Renal cortical epithelial cell (primary cell): ENCODE results near the gene TEX54. TPM values are rescaled to one million over a fixed set of nuclear protein-coding genes. Genes with fewer than 3 reads are reported as not detected.

Experiments
- DNase-seq: peaks from one replicate; pipeline ENCODE4 v3.0.0-alpha.2; 2011; ENCODE audit warnings: low read depth
- total RNA-seq: library from RNA; depleted of rRNA; stranded (reverse); fragments of >200 nt; gene quantifications from 2 replicates; pipeline ENCODE4 v1.2.3, GENCODE V29; 2014

TEX54 gene
- total RNA-seq, 1 donor from 2014 or later, result not detected

- no peak for DNase-seq
Observed at GRCh38 chr11:62788991-62789390, 43.6 kb downstream of the TEX54 start.

- DNase-seq, result peak; percentile 94
Observed at GRCh38 chr11:62787005-62787759, 45.5 kb downstream of the TEX54 start, which contains the start of gene TMEM179B. Gene TMEM179B (plus strand): TSS chr11:62787402. CDS start chr11:62787432, 30 bp downstream.

GRCh38 chr11:62786318-62787004 lies 46.2 kb downstream of the TEX54 start:
- peak; percentile 40 for DNase-seq

GRCh38 chr11:62782753-62783152 lies 49.9 kb downstream of the TEX54 start:
- no peak for DNase-seq

Other genes with a start within 250 kb of the TEX54 start
- 5.9 and 12.7 TPM in 2 replicates for gene TUT1, start 241.3 kb downstream of the TEX54 start, total RNA-seq
- gene MTA2, start 231.0 kb downstream of the TEX54 start, total RNA-seq, result 121 and 212 TPM in 2 replicates
- gene EML3, start 220.1 kb downstream of the TEX54 start, total RNA-seq, result 14.9 and 29.7 TPM in 2 replicates
- gene ROM1, start 219.6 kb downstream of the TEX54 start, total RNA-seq, result 0.87 and 2.5 TPM in 2 replicates
- gene B3GAT3, start 210.9 kb downstream of the TEX54 start, total RNA-seq, result 37.2 and 39.6 TPM in 2 replicates
- gene GANAB, start 186.2 kb downstream of the TEX54 start, total RNA-seq, result 146 and 347 TPM in 2 replicates
- 28.1 and 33.8 TPM in 2 replicates for gene INTS5, start 179.5 kb downstream of the TEX54 start, total RNA-seq
- gene C11orf98, start 167.6 kb downstream of the TEX54 start, total RNA-seq, result 20.8 and 33.9 TPM in 2 replicates
- gene CSKMT, start 167.5 kb downstream of the TEX54 start, total RNA-seq, result 3.6 and 13.5 TPM in 2 replicates
- gene UQCC3, start 161.2 kb downstream of the TEX54 start, total RNA-seq, result 4.1 and 6.1 TPM in 2 replicates
- gene LBHD1, start 160.6 kb downstream of the TEX54 start, total RNA-seq, result 3.9 and 5.0 TPM in 2 replicates
- 97.6 and 105 TPM in 2 replicates for gene UBXN1, start 153.8 kb downstream of the TEX54 start, total RNA-seq
- 0.17 and 0.25 TPM in 2 replicates for gene LRRN4CL, start 143.3 kb downstream of the TEX54 start, total RNA-seq
- gene BSCL2, start 125.4 kb downstream of the TEX54 start, total RNA-seq, result 47.8 and 50.4 TPM in 2 replicates
- not detected in 2 replicates for gene GNG3, start 125.2 kb downstream of the TEX54 start, total RNA-seq
- gene HNRNPUL2, start 105.4 kb downstream of the TEX54 start, total RNA-seq, result 4.3 and 18.4 TPM in 2 replicates
- gene TTC9C, start 104.4 kb downstream of the TEX54 start, total RNA-seq, result 25.0 and 25.1 TPM in 2 replicates
- gene ZBTB3, start 78.7 kb downstream of the TEX54 start, total RNA-seq, result 8.7 and 11.8 TPM in 2 replicates
- gene POLR2G, start 71.3 kb downstream of the TEX54 start, total RNA-seq, result 46.0 and 78.3 TPM in 2 replicates
- gene TAF6L, start 61.4 kb downstream of the TEX54 start, total RNA-seq, result 15.1 and 20.7 TPM in 2 replicates
- 26.6 and 46.4 TPM in 2 replicates for gene TMEM179B, start 45.4 kb downstream of the TEX54 start, total RNA-seq
- 15.1 and 29.3 TPM in 2 replicates for gene TMEM223, start 40.8 kb downstream of the TEX54 start, total RNA-seq
- 7.6 and 50.3 TPM in 2 replicates for gene NXF1, start 27.4 kb downstream of the TEX54 start, total RNA-seq
- gene STX5, start 790 bp downstream of the TEX54 start, total RNA-seq, result 23.1 and 38.8 TPM in 2 replicates
- 42.8 and 59.9 TPM in 2 replicates for gene WDR74, start 6.7 kb upstream of the TEX54 start, total RNA-seq
- 95.0 and 163 TPM in 2 replicates for gene SLC3A2, start 48.1 kb upstream of the TEX54 start, total RNA-seq
- gene CHRM1, start 88.5 kb upstream of the TEX54 start, total RNA-seq, result not detected in 2 replicates
- gene SLC22A6, start 152.1 kb upstream of the TEX54 start, total RNA-seq, result not detected in 2 replicates
- not detected in 2 replicates for gene SLC22A8, start 183.0 kb upstream of the TEX54 start, total RNA-seq